Kidney epithelial cell (primary cell): ENCODE data around the gene OR1I1. TPM values are rescaled to one million over a fixed set of nuclear protein-coding genes. Genes with fewer than 3 reads are reported as not detected.
"Not testable (repeated sequence)": the region's sequence is repeated elsewhere in the genome, so short reads cannot be mapped to it uniquely, and the experiment has no call there.

Source experiments
- DNase-seq: peaks from one replicate; pipeline ENCODE4 v3.0.0-alpha.2; 2010; ENCODE audit warnings: low read depth
- H3K27me3 ChIP-seq: 2 replicates; pipeline ENCODE4 v1.6.0; 2011; ENCODE audit warnings: low read length; ENCODE audit not compliant: control insufficient read depth, insufficient read depth
- H3K36me3 ChIP-seq: 2 replicates; pipeline ENCODE4 v1.5.1; 2011; ENCODE audit warnings: low read length; ENCODE audit not compliant: control insufficient read depth, insufficient read depth
- H3K4me3 ChIP-seq: 2 replicates; pipeline ENCODE4 v1.5.1; 2011; ENCODE audit warnings: low read depth, mild to moderate bottlenecking, control low read depth, low read length
- total RNA-seq: library from RNA; depleted of rRNA; stranded (reverse); fragments of >200 nt; gene quantifications from 2 replicates; pipeline ENCODE4 v1.2.3, GENCODE V29; 2015
- TF ChIP-seq, protein P1 (sequence below): IDR thresholded peaks from 2 replicates; pipeline ENCODE4 v1.5.1; 2011; ENCODE audit warnings: mild to moderate bottlenecking, moderate library complexity, low read length, control low read depth, inconsistent platforms; ENCODE audit not compliant: insufficient read depth, poor library complexity, severe bottlenecking

Gene OR1I1
- total RNA-seq, 1 donor from 2014 or later, result not detected

DNA sequence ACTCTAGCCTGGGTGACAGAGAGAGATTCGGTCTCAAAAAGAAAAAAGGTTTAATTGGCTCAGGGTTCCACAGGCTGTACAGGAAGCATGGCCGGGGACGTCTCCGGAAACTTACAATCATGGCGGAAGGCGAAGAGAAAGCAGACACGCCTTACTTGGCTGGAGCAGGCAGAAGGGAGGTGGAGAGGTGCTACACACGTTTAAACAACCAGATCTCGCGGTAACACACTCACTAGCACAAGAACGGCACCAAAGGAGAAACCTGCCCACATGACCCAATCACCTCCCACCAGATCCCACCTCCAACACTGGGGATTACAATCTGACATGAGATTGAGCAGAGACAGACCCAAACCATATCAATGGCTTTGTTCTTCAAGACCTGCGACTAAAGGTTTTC, 20.0 kb upstream of the OR1I1 start:
- no peak for DNase-seq
- Histone ChIP-seq H3K36me3 (no peaks in the 10 kb centered on the region), H3K27me3 (no peaks in the 10 kb centered on the region), H3K4me3 (no peak overlapping the region)
- TF ChIP-seq, protein P1, sequence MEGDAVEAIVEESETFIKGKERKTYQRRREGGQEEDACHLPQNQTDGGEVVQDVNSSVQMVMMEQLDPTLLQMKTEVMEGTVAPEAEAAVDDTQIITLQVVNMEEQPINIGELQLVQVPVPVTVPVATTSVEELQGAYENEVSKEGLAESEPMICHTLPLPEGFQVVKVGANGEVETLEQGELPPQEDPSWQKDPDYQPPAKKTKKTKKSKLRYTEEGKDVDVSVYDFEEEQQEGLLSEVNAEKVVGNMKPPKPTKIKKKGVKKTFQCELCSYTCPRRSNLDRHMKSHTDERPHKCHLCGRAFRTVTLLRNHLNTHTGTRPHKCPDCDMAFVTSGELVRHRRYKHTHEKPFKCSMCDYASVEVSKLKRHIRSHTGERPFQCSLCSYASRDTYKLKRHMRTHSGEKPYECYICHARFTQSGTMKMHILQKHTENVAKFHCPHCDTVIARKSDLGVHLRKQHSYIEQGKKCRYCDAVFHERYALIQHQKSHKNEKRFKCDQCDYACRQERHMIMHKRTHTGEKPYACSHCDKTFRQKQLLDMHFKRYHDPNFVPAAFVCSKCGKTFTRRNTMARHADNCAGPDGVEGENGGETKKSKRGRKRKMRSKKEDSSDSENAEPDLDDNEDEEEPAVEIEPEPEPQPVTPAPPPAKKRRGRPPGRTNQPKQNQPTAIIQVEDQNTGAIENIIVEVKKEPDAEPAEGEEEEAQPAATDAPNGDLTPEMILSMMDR, result no peak

DNA sequence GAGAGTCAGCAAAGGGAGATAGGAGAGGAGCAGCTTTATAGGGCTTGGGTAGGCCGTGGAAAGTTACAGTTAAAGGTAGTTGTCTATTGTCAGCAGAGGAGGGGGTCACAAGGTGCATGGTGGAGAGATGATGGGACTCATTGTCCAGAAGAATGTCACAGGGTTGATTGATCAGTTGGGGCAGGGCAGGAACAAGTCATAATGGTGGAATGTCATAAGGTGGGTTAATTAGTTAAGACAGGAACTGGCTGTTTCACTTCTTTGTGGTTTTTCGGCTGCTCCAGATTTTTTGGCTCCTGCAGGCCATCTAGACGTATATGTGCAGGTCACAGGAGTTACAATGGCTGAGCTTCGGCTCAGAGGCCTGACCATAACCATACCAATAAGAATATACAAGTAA, 11.6 kb upstream of the OR1I1 start:
- not testable (repeated sequence) for H3K36me3 ChIP-seq, DNase-seq, H3K4me3 ChIP-seq, H3K27me3 ChIP-seq

GRCh38 chr19:15072930-15073647, 8.9 kb upstream of the OR1I1 start:
- peak; percentile 29 for DNase-seq
- Histone ChIP-seq H3K27me3 (no peaks in the 10 kb centered on the region), H3K36me3 (no peaks in the 10 kb centered on the region), H3K4me3 (no peak overlapping the region)
- TF ChIP-seq, protein P1, result no peak

- TF ChIP-seq, protein P1, result no peak
- no peaks in the 10 kb centered on the region for H3K36me3 ChIP-seq
- H3K4me3 ChIP-seq, result no peak overlapping the region
- no peaks in the 10 kb centered on the region for H3K27me3 ChIP-seq
- no peak for DNase-seq
These were observed 7.6 kb upstream of the OR1I1 start for GRCh38 chr19:15074371-15074770.

DNA sequence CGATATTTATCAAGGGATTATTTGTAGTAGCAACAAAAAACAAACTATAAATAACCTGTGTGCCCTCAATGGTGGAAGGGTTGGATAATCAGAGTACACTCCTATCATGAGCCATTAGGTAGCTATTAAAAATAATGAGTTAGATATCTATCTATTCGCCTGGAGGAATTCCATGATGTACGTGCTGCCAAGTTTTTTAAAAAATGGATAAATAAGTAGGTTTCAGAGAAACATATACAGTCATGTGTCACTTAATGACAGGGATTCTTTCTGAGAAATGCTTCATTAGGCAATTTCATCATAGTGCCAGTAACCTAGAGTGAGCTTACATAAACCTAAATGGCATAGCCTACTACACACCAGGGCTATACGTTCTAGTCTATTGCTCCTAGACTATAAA, 6.2 kb upstream of the OR1I1 start:
- no peak for DNase-seq
- H3K36me3 ChIP-seq, result no peaks in the 10 kb centered on the region
- no peak overlapping the region for H3K4me3 ChIP-seq
- TF ChIP-seq, protein P1, result no peak
- no peaks in the 10 kb centered on the region for H3K27me3 ChIP-seq

GRCh38 chr19:15080002-15080401, 2.0 kb upstream of the OR1I1 start:
- H3K36me3 ChIP-seq, DNase-seq, H3K27me3 ChIP-seq, H3K4me3 ChIP-seq: not testable (repeated sequence)

DNA sequence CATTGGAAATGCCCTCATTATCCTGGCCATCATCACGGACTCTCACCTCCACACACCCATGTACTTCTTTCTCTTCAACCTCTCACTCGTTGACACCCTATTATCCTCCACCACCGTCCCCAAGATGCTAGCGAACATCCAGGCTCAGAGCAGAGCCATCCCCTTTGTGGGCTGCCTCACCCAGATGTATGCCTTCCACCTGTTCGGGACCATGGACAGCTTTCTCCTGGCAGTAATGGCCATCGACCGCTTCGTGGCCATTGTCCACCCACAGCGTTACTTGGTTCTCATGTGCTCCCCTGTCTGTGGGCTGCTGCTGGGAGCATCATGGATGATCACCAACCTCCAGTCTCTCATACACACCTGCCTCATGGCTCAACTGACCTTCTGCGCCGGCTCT, 5.2 kb downstream of the OR1I1 start:
- DNase-seq, result no peak
- TF ChIP-seq, protein P1, result no peak
- no peak overlapping the region for H3K4me3 ChIP-seq
- H3K36me3 ChIP-seq, result no peaks in the 10 kb centered on the region
- H3K27me3 ChIP-seq, result no peaks in the 10 kb centered on the region
